ENCODE data around the gene GOLGA1.
"Not testable (repeated sequence)": the region's sequence is repeated elsewhere in the genome, so short reads cannot be mapped to it uniquely, and the experiment has no call there.

The GOLGA1 gene

GRCh38 chr9:124857533-124858162, 83.2 kb downstream of the GOLGA1 start:
- DNase-seq = no peak

- DNase-seq = peak; percentile 30
Observed at GRCh38 chr9:124855944-124856765, 84.7 kb downstream of the GOLGA1 start.

DNA sequence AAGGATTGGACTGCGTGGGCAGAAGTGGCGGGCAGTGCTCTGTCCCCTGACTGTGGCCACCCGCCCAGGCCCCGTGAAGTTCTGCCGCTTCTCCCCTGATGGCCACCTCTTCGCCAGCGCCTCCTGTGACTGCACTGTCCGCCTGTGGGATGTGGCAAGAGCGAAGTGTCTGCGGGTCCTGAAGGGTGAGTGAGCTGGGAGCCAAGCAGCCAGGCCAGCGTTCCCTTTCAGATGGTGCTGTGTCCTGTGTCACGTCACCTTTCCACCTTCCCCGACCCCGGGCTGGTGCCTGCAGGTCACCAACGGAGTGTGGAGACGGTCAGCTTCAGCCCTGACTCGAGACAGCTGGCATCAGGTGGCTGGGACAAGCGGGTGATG, 85.3 kb downstream of the GOLGA1 start:
- no peak for DNase-seq

DNA sequence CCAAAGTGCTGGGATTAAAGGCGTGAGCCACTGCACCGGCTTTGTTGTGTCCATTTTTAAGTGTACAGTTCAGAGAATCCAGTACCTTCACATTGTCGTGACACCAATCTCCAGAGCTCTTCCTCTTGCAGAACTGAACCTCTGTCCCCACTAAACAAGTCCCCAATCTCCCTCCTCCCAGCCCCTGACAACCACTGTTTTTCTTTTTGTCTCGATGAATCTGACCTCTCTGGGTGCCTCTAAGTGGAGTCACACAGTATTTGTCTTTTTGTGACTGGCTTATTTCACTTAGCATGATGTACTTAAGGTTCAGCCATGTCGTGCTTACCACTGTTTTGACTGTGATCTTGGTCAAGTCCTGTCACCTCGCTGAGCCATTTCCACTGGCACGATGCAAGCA, 86.1 kb downstream of the GOLGA1 start:
- no peak for DNase-seq

DNA sequence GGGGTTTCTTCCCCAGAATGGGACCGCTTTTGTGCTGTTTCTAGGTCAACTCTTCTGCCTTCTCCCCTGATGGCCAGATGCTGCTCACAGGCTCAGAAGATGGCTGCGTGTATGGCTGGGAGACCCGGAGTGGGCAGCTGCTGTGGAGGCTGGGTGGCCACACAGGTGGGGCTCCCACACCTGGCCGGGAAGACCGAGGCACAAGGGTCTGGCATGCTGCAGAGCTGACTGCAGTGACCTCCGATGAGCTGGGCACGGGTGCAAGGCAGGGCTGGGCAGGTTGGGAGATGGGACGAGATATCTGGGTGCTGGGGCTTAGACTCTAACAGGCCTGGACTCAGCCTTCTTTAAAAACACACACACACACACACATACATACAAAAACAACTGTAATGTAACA, 86.7 kb downstream of the GOLGA1 start:
- DNase-seq = no peak

DNA sequence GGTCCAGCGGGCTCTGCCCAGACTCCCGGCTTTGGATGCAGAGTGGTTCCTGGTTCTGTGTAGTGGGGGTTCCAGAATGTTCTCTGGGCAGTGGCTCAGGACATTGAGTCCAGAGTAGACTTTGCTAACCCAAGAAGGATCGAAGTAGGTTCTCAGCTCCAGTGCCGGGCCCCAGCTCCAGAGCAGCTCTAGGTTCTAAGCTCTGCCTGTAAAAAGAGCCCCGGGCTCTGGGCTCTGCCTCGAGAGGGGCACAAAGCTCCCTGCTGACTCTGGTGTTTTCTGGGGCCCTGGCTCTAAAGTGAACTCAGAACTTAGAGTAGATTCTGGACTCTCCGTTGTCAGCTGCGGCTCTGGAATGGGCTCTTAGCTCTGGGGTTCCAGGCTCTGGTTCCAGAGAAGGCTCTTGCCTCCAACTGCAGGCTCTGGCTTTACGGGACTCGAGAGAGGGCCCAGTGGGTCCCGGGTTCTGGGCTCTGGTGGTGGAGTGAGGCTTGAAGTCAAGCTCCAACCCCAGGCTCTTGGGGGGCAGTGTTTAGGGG, 87.2 kb downstream of the GOLGA1 start:
- DNase-seq = no peak

GRCh38 chr9:124852829-124853531, 87.9 kb downstream of the GOLGA1 start, which contains the start of gene WDR38:
WDR38 (plus strand) TSS chr9:124853460; CDS start chr9:124853532, 72 bp downstream.
- DNase-seq = peak; percentile 75

DNA sequence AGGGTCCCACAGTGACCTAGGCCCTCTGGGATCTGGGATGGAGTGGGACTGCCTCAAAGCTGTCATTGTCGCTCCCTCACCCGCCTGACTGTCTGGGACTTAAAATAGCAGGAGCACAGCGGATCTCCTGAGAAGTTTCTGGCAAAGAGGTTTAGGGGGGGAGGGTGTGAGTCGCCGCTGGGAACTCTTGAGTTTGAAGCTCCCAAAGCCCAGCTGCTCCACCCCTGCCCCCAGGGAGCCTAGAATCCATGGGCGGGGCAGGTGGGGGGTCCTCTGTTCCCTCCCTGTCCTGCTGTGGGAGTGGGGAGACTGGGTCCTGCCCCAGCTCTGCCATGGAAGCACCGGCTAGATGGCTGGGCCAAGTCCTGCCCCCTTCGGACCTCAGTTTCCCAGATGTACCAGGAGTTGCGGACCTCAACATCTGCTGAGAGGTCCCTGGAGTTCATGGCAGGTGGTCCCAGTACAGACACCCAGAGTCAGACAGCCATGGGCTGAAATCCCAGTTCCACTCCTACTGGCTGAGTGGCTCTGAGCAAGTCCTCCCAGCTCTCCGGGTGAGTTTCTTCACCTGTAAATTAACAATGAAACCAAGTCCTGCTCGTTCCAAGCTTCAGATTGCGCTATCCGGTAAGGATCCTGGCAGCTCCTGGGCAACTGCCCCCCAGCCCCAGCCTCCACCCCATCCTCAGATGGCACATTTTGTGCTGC, 88.6 kb downstream of the GOLGA1 start:
- DNase-seq = no peak

- no peak for DNase-seq
Observed at GRCh38 chr9:124849801-124850200, 91.1 kb downstream of the GOLGA1 start.

GRCh38 chr9:124846969-124847368, 93.9 kb downstream of the GOLGA1 start:
- DNase-seq = no peak

DNA sequence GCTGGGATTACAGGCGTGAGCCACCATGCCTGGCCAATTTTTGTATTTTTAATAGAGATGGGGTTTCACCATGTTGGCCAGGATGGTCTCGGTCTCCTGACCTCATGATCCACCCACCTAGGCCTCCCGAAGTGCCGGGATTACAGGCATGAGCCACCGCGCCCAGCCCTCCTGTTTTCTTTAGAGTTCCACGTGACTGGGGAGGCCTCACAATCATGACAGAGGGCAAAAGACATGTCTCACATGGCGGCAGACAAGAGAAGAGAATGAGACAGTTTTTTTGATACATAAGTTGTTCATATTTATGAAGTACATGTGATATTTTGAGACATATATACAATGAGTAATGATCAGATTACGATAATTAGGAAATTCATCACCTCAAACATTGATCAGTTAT, 94.4 kb downstream of the GOLGA1 start:
- DNase-seq = not testable (repeated sequence)

GRCh38 chr9:124844291-124844690, 96.6 kb downstream of the GOLGA1 start:
- DNase-seq = no peak

DNA sequence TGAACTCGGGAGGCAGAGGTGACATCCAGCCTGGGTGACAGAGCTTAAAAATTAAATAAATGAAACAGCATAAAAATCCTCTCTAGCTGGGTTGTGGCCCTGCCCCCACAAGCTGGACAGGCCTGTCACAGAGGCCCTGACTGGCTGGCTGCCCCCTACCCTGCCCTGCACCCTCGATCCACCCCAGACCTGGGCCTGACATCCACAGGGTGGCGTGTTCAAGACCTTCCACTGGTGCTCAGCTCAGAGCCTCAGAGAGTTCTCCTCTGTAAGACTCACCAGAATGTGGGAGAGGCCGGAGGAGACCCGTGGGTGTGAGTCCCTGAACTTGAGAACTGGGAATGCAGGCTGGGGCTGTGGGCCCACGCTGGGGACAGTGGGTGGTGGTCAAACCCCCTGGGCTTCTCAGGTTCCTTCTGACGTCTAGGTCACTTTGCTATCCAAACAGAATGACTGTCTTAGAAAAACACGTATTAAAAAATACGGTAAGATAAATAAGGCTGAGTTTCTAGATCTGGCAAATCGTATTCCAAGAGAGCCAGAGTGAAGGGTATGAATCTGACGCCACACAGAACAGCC, 97.3 kb downstream of the GOLGA1 start:
- DNase-seq = no peak

DNA sequence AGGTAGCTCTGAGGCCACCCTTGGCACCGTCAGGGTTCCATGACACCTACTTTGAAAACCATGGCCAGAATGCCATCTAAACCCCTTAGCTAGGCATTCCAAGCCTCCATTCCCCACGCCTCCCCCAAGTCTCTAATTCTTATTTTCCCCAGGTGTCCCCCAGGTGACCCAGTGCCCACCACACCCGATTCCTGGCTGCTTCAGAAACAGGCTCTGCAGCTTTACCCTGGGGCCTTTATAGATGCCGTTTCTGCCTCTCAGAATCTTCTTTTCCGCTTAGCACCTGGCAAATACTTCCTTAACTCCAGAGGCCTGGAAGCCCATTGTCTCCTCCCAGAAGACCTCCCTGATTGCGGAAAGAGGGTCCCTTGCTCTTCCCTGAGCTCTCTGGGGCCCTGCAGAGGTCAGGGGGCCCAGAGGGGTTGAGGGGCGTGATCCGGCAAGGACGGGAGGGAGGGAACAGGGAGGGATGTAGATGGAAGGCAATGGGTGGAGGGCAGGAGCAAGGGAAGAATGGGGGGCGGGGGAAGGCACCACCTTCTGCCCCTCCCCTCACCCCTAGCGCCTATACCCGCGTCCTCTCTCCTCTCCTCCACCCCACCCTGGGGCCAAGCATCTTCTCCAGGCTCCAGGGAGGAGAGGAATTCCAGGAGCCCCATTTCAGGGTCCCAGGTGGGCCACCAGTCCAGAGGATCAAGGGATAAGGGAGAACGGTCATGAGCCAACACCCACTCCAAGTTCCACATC, 99.6 kb downstream of the GOLGA1 start:
- no peak for DNase-seq

DNA sequence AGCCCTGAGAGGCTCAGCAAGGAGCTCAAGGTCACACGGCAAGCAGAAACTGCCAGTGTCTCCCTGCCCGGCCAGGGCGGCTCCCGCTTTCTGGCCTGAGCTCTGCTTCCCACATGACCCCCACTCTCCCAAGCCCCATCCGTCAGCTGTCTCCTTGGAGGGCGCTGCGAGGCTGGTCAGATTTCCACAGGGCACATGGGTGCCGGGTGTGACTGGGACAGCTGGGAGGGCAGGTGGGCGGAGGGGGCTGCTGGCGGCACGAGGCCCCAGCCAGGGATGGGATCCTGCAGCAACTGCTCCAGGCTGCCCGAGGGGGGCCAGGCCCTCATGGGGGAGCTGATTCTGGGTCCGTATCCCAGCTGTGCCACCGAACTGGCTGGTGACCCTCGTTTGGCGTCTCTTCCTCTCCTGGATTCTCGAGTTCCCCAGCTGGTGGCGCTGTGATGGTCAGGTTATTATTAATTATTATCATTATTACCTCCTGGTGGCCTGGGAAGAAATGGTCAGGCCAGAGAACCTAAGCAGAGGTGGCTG, 100.5 kb downstream of the GOLGA1 start:
- no peak for DNase-seq

- DNase-seq = no peak
Observed at GRCh38 chr9:124839612-124840299, 101.1 kb downstream of the GOLGA1 start.

GRCh38 chr9:124838567-124839275, 102.2 kb downstream of the GOLGA1 start:
- DNase-seq = not testable (repeated sequence)

DNA sequence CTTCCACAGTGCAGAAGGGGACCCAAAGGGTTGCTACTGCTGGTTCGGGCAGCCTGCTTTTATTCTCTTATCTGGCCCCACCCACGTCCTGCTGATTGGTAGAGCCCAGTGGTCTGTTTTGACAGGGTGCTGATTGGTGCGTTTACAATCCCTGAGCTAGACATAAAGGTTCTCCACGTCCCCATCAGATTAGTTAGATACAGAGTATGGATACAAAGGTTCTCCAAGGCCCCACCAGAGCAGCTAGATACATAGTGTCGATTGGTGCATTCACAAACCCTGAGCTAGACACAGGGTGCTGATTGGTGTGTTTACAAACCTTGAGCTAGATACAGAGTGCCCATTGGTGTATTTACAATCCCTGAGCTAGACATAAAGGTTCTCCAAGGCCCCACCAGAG, 102.8 kb downstream of the GOLGA1 start:
- DNase-seq = not testable (repeated sequence)

DNA sequence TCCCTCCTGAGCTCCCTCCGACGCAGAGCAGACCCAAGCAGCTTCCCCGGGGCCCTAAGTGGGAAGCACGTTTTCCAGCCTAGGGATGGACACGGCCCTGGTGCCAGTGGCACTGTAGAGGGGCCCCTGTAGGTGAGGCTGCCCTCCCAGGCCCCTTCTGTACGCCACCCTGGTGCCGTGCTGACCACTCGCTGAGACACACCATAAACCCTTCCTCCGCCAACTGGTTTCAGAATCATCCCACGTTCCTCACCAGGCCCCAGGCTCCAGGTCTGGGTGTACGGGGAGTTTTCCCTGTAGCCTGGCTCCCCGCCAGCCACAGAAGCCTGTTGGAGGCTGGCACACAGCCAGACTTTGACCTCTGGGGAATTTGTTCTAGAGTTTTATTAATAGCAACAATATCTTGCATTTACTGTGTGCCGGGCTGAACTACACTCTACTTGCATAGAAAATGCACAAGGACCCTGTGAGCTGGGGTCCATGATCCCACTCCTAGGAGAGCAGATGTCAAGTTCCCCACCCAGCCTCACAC, 105.8 kb downstream of the GOLGA1 start:
- DNase-seq = no peak

DNA sequence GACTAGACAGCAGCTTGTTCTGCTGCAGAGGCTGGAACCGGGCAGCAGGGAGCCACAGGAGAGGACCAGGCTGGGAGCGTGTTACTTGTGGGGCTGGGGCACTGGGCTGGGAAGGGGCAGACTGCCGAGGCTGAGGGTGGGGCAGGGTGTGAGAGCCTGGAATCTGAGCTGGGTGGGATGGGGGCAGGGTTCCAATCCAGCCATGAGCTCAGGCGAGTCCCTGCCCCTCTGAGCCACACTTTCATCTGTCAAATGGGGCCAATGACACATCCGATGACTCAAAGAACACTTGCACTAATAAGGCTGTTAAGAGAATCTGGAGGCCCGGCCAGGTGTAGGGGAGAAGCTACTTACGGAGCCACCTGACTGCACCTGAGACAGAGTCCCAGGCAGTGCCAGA, 106.3 kb downstream of the GOLGA1 start:
- no peak for DNase-seq
